GM19467 (cell line): ENCODE data around the gene DMP1.
"Not testable (repeated sequence)": the region's sequence is repeated elsewhere in the genome, so short reads cannot be mapped to it uniquely, and the experiment has no call there.

Experiments used
- ATAC-seq: cut with Tn5 transposase; IDR thresholded peaks from one replicate; pipeline ENCODE4 v1.9.1; 2021; ENCODE audit warnings: mild to moderate bottlenecking, moderate library complexity; ENCODE audit not compliant: unreplicated experiment

DMP1 gene

DNA sequence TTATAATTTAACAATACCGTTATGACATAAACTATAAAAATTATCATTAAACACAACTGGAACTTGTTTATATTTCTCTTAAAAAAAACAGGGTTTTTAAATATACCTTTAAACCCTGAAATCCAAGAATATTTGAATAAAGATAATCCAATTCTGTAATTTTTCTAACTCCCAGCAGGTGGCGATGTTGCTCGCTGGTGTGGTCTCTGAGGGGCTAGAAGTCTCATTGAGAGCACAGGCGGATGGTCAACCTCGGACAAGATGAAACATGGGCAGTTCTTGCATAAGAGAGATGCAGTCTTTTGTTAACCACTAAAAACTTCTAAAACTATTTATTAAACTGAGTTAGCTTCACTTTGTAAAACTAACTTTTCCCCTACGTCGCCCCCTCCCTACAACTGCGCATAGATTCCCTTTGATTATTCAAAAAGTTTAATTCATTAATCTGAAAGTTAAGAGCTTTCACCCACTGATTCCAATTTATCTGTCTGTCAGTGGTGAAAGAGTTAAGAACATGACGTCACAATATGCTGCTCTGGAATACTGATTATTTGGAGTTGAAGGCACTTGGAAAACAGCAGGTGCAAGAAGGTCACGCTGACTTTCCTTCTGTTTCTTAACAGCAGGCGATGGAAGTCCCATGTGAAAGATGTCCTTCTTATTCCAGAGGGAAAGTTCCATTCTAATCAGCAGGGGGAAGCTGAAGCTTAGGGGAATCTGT is 29.5 kb downstream of the DMP1 start:
- ATAC-seq, result no peak

DNA sequence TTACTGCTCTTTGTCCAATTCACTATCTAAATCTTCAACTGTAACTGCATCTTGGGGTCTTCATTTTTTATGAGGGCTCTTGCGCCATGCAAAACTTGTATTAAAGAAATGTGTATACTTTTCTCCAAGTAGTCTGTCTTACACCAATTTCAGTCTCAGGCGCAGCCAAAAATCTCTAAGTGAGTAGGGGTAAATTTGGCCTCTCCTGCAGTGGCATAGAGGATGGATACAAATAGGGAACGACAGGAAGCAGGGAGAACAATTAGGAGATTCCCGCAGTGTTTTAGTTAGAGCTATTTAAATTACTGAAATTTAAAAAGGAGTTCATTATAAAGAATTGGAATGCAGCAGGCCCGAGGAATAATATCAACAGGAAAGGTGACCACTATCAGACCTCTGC is 30.2 kb downstream of the DMP1 start:
- ATAC-seq, result no peak

DNA sequence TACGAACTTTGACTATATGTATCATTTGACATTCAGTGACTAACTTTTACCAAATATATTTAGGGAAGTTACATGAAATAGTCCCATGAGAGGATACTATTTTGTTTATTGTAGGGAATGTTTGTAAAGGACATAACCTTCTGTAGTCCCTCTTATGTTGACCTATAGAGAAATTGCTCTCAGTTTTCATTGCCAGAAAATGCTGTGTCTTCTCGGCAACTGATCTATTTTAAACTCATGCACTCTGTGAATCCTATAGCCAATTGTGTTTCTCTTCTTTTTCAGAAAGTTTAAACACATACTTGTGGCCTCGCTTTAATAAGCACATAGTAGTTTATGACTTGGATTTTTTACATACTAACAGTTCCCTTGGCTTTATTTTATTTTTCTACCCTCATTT is 38.2 kb downstream of the DMP1 start:
- ATAC-seq, result no peak

DNA sequence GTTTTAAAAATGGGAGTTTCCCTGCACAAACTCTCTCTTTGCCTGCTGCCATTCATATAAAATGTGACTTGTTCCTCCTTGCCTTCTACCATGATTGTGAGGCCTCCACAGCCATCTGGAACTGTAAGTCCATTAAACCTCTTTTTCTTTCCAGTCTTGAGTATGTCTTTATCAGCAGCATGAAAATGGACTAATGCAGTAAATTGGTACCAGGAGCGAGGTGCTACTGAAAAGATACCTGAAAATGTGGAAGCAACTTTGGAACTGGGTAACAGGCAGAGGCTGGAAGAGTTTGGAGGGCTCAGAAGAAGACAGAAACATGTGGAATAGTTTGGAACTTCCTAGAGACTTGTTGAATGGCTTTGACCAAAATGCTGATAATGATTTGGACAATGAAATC is 40.9 kb downstream of the DMP1 start:
- ATAC-seq, result not testable (repeated sequence)

DNA sequence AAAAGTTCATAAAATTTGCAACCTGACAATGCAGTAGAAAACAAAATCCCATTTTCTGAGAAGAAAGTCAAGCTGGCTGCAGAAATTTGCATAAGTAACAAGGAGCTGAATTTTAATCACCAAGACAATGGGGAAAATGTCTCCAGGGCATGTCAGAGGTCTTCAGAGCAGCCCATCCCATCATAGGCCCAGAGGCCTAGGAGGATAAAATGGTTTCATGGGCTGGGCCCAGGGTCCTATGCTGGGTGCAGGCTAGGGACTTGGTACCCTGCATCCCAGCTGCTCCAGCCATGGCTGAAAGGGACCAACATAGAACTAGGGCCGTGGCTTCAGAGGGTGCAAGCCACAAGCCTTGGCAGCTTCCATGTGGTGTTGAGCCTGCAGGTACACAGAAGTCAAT is 42.0 kb downstream of the DMP1 start:
- not testable (repeated sequence) for ATAC-seq

DNA sequence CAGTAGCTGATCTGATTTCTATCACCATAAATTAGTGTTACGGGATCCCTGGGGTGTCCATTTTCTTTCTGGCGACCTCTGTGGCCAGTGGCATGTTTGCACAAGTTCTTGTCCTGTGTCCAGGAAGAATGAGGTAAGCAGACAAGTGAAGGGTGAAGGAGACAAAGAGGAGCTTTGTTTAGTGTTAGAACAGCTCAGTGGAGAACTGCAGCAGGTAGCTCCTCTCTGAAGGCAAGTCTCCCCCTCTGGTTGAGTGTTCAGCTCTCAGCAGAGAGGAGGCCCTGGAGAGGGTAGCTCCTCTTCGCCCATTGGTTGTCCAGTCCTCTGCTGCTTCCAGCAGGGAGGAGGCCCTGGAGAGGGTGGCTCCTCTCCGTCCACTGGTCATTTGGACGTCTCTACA is 47.2 kb downstream of the DMP1 start:
- no peak for ATAC-seq

DNA sequence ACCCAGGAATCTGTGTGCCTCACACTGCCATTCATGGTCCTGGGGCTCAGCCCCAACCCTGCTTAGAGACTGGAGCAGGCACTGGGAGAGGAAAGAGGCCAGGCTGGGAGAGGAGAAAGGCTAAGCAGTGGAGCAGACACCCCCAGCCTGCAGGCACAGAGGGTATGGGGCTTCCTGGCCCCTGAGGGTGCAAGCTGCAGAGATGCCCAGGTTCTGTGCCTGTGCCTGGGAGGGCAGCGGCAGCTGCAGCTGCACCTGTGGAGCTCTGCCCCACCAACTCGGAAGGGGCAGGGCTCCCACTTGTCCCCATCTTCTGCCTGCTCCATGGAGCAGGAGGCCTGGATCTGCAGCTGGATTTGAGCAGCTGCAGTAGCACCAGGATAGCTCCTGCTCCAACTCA is 47.9 kb downstream of the DMP1 start:
- no peak for ATAC-seq

DNA sequence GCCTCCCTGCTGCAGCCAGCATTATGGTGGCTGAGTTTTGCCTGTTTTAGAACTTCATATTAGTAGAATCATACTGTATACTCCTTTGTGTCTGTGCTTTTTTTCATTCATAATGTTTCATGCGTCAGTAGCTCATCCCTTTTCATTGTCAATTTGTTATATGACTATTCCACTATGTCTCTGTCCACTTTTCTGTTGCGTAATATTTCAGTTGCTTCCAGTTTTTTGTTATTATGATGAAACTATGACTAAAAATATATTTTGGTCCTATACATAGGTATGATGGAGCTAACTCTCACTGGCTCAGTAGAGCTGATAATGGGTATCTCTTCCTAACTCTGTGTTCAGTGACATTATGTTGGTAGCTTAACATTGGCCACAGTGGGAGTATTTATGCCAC is 48.3 kb downstream of the DMP1 start:
- no peak for ATAC-seq

DNA sequence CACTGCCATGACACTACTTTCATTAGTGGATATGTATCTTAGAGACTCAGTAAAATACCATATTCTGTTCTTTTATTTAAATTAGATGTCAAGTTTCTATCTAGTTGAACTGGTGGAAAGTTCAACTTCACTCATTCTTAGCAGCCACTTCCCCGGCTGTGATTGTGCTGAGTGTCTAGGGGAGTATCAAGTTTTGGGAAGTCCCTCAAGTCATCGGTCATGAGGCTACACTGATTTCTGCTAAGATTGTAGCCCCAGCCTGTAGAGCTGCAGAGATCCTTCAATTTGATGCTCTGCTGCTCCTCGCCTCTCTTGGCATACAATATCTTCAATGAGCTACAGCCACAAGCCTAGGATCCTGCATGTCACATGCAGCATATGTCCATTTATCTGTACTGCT is 53.9 kb downstream of the DMP1 start:
- ATAC-seq, result no peak

DNA sequence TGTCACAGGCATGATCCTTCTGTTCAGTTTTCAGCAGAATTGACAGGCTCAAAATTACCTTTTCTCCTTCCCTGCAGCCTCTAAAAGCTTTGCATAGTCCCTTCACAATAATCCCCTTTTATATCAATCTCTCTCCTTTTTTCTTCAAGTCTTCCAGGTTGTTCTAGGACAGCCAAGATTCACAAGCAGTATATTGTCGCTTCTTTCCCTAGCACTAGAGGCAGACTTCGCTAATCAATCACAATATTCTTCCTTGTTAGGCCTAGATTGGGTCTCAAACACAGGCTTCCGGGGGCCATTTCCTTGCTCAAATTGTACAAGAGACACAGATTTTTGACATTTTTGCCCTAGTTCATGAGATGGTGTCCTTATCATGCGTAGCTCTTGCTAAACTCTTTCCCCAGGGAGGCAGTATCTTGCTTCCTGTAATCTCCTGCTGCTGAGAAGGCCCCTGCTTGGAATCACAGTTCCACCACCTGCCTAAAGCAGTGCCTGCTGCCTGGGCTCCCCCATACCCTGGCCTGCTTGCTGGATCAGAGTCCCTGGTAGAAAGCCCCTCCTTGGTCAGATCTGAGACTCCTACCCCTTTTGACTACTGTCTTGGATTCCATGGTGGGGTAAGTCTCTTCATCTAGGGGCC is 57.3 kb downstream of the DMP1 start:
- no peak for ATAC-seq
